Smooth muscle cell (in vitro differentiated cells): Measurements from ENCODE around the gene EMSY. TPM values are rescaled to one million over a fixed set of nuclear protein-coding genes. Genes with fewer than 3 reads are reported as not detected.

Experiments
- DNase-seq: peaks from one replicate; lab custom pipeline; 2025; ENCODE audit not compliant: unreplicated experiment; lab: John Stamatoyannopoulos, UW
- H2AFZ ChIP-seq: fragments of 200-600 bp; sonication (generic); 2 replicates; pipeline ENCODE4 v1.6.0; 2016; ENCODE audit warnings: antibody characterized with exemption, low read depth, mild to moderate bottlenecking
- H3F3A ChIP-seq: fragments of 200-600 bp; sonication (generic); 2 replicates; pipeline ENCODE4 v1.6.0; 2017; ENCODE audit warnings: antibody characterized with exemption, low read depth
- H3K27ac ChIP-seq: fragments of 200-600 bp; sonication (generic); 2 replicates; pipeline ENCODE4 v1.5.1; 2016; ENCODE audit warnings: low read depth, mild to moderate bottlenecking
- H3K27me3 ChIP-seq: fragments of 200-600 bp; sonication (generic); 2 replicates; pipeline ENCODE4 v1.6.1; 2016; ENCODE audit warnings: low read depth, mild to moderate bottlenecking
- H3K36me3 ChIP-seq: fragments of 200-600 bp; sonication (generic); 2 replicates; pipeline ENCODE4 v1.5.1; 2016; ENCODE audit warnings: low read depth
- H3K4me1 ChIP-seq: fragments of 200-600 bp; sonication (generic); 2 replicates; pipeline ENCODE4 v1.5.1; 2016; ENCODE audit warnings: low read depth
- H3K4me2 ChIP-seq: fragments of 200-600 bp; sonication (generic); 2 replicates; pipeline ENCODE4 v1.6.0; 2016; ENCODE audit warnings: mild to moderate bottlenecking
- H3K4me3 ChIP-seq: fragments of 200-600 bp; sonication (generic); 2 replicates; pipeline ENCODE4 v1.5.1; 2016; ENCODE audit warnings: mild to moderate bottlenecking
- H3K79me2 ChIP-seq: fragments of 200-600 bp; sonication (generic); 2 replicates; pipeline ENCODE4 v1.6.0; 2016; ENCODE audit warnings: low read depth, mild to moderate bottlenecking
- H3K9ac ChIP-seq: fragments of 200-600 bp; sonication (generic); 2 replicates; pipeline ENCODE4 v1.6.0; 2016; ENCODE audit warnings: low read depth
- H3K9me3 ChIP-seq: fragments of 200-600 bp; sonication (generic); replicated peaks from 2 replicates; pipeline ENCODE4 v1.5.1; 2016; ENCODE audit warnings: low read depth
- H4K20me1 ChIP-seq: fragments of 200-600 bp; sonication (generic); 2 replicates; pipeline ENCODE4 v1.6.0; 2016; ENCODE audit warnings: low read depth
- WGBS: methylation state at CpG from one replicate; pipeline ENCODE4 v1.1.7; 2016; ENCODE audit warnings: low lambda C conversion rate; 5-methylcytosine and 5-hydroxymethylcytosine counted together
- polyA plus RNA-seq: library from polyadenylated mRNA; unstranded; fragments of >200 nt; fragmentation: Nextera tagmentation; extraction: Ambion mirVana; gene quantifications from 2 replicates; pipeline ENCODE4 v1.2.1, GENCODE V29; 2016
- total RNA-seq: library from RNA; depleted of rRNA; stranded (reverse); fragments of >200 nt; gene quantifications from 2 replicates; pipeline ENCODE4 v1.2.3, GENCODE V29; 2014
- TF ChIP-seq, protein P1 (sequence below): fragments of 200-600 bp; sonication (generic); IDR thresholded peaks from 2 replicates; pipeline ENCODE4 v1.5.1; 2017; ENCODE audit warnings: borderline replicate concordance, mild to moderate bottlenecking, antibody characterized with exemption; ENCODE audit not compliant: insufficient read depth, poor library complexity, severe bottlenecking

EMSY gene
- total and polyA plus RNA-seq, 2 experiments from 2014 or later, result 14.5 to 26.0 TPM

DNA sequence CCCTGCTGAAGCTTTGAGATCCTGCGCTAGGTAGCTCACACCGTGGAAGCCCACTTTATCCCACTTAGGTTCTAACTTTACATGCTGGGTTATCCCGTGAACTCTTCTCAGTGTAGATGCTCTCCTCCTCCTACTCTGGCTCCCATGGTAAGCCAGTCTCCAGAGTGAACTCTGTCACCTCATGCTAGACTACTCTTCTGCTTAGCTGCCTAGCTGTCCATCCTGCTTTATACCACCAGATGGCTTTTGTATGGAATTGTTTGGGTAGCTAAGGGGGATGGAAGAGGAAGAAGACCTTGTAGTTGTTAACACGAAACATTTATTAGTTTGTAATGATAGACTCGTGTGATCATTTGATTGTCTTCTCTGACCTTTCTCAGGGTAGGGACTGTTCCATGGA, 46.8 kb downstream of the EMSY start:
- Histone ChIP-seq H2AFZ (no peak overlapping the region), H3K4me3 (no peak overlapping the region), H3K79me2 (no peaks in the 10 kb centered on the region), H3F3A (no peaks in the 10 kb centered on the region), H3K4me2 (no peak overlapping the region), H4K20me1 (peaks cover 4% of the 10 kb centered on the region), H3K27ac (no peak overlapping the region), H3K36me3 (peaks cover 6% of the 10 kb centered on the region), H3K9me3 (no peaks in the 10 kb centered on the region), H3K4me1 (no peaks in the 10 kb centered on the region), H3K27me3 (no peaks in the 10 kb centered on the region), H3K9ac (no peak overlapping the region)
- WGBS, result 96% methylated on average over 5 of the region's 5 CpGs
- TF ChIP-seq, protein P1, sequence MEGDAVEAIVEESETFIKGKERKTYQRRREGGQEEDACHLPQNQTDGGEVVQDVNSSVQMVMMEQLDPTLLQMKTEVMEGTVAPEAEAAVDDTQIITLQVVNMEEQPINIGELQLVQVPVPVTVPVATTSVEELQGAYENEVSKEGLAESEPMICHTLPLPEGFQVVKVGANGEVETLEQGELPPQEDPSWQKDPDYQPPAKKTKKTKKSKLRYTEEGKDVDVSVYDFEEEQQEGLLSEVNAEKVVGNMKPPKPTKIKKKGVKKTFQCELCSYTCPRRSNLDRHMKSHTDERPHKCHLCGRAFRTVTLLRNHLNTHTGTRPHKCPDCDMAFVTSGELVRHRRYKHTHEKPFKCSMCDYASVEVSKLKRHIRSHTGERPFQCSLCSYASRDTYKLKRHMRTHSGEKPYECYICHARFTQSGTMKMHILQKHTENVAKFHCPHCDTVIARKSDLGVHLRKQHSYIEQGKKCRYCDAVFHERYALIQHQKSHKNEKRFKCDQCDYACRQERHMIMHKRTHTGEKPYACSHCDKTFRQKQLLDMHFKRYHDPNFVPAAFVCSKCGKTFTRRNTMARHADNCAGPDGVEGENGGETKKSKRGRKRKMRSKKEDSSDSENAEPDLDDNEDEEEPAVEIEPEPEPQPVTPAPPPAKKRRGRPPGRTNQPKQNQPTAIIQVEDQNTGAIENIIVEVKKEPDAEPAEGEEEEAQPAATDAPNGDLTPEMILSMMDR, result no peak
- no peak for DNase-seq

DNA sequence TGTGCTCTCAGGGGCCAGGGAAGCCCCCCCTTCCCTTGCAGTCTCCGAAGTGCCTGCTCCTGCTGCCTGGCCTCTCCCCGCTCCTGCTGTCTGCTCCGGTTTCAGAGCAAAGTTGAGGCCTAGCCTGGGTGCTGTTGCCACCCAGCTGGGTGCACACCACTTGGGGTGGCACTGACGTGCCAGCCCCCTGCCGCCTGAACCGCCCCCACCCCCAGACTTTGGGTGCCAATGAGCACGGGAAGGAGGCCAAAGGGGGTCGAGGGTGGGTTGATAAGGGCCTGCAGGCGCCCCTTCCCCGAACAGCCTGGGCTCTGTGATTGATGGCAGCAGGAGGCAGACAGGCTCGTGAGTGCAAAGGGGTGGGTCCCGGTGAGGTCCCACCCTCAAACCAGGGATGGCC, 48.2 kb downstream of the EMSY start:
- Histone ChIP-seq H3F3A (no peaks in the 10 kb centered on the region), H3K27me3 (no peaks in the 10 kb centered on the region), H3K27ac (no peak overlapping the region), H2AFZ (no peak overlapping the region), H3K79me2 (peaks cover under 1% of the 10 kb centered on the region), H3K9ac (no peak overlapping the region), H3K9me3 (no peaks in the 10 kb centered on the region), H3K4me2 (no peak overlapping the region), H3K4me1 (no peaks in the 10 kb centered on the region), H4K20me1 (peaks cover 4% of the 10 kb centered on the region), H3K4me3 (no peak overlapping the region), H3K36me3 (peaks cover 6% of the 10 kb centered on the region)
- DNase-seq, result no peak
- WGBS, result 95% methylated on average over 12 of the region's 12 CpGs
- TF ChIP-seq, protein P1, result no peak

DNA sequence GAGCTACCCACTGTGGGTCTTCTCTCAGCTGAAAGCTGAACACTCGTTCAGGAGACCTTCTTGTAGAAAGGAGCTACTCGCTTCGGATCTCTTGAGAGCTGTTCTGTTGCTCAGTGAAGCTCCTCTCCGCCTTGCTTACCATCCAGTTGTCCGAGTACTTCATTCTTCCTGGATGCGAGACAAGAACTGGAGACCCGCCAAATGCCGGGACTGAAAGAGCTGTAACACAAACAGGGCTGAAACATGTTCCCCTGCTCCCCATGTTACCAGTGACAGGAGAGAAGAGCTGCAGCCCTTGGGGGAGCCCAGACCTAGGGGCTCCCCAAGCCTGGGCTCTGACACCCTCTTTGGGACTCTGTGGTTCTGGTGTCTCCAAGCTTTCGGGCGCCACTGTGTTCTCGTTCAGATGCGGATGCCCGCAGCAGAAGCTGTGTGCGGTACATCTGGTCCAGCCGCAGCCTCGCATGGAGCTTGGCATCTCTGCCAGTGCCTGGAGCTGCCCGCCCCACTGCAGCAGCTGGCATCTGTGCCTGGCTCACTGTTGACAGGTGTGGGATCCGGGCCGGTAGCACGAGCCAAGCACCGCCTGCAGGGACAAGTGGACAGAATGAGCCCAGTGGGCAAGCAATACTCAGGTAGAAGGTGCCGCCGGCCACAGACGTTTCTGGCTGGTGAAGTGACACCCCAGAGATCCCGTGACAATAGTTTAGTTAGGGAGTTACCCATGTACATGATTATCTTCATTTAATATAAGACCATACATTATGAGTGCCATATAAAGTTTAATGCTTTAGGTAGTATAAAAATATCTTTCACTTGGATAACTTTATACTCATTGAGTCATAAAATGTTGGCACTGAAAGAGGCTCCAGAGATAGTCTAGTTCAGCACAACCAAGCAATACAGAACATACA, 49.1 kb downstream of the EMSY start:
- Histone ChIP-seq H3K9me3 (no peaks in the 10 kb centered on the region), H3K9ac (no peak overlapping the region), H3F3A (no peaks in the 10 kb centered on the region), H4K20me1 (peaks cover 4% of the 10 kb centered on the region), H3K36me3 (peaks cover 6% of the 10 kb centered on the region), H3K4me2 (no peak overlapping the region), H3K4me1 (no peaks in the 10 kb centered on the region), H3K27ac (no peak overlapping the region), H3K79me2 (peaks cover 9% of the 10 kb centered on the region), H2AFZ (no peak overlapping the region), H3K4me3 (no peak overlapping the region), H3K27me3 (no peaks in the 10 kb centered on the region)
- no peak for DNase-seq
- TF ChIP-seq, protein P1, result no peak
- WGBS, result 97% methylated on average over 25 of the region's 25 CpGs

DNA sequence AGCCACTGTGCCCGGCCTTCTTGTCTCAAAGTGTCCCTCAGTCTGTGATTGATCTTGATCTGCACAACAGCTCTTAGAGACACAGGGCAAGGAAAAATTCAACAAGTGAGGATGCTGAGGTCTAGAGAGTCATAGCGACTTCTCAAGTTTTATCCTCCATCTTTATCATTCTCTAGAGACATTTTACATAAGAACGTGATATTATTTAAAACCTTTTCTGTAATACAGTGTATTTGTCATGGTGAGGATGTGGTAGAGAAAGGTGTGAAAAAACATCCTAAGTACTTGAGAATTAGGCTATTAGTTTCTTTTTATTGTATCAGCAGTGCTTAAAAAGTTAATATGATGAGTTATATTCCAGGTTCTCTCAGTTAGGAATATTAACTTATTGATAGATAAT, 50.2 kb downstream of the EMSY start:
- Histone ChIP-seq H3K4me3 (no peak overlapping the region), H3K79me2 (peaks cover 11% of the 10 kb centered on the region), H3K9me3 (no peaks in the 10 kb centered on the region), H3K4me1 (no peaks in the 10 kb centered on the region), H3K9ac (no peak overlapping the region), H4K20me1 (peaks cover 4% of the 10 kb centered on the region), H2AFZ (no peak overlapping the region), H3F3A (no peaks in the 10 kb centered on the region), H3K27ac (no peak overlapping the region), H3K36me3 (peaks cover 6% of the 10 kb centered on the region), H3K27me3 (no peaks in the 10 kb centered on the region), H3K4me2 (no peak overlapping the region)
- DNase-seq, result no peak
- TF ChIP-seq, protein P1, result no peak
- 97% methylated on average over 3 of the region's 3 CpGs for WGBS
